Measurements from ENCODE around the gene DGCR8. TPM values are rescaled to one million over a fixed set of nuclear protein-coding genes. Genes with fewer than 3 reads are reported as not detected.

DGCR8 gene
- total and polyA plus RNA-seq, 5 donors from 2014 or later: 2.7 to 41.1 (median 5.1) TPM

- no peak for DNase-seq
- ATAC-seq (ENCODE audit: low read depth in 2 of 2): no peak
- H3K36me3 Mint-ChIP-seq: peaks cover 32% of the 10 kb centered on the region
- Histone ChIP-seq H3K4me3 (ENCODE audit: low read depth, low read length) (peak overlapping the region; percentile 14), H3K27ac (ENCODE audit: insufficient read depth, low read length, poor library complexity, severe bottlenecking) (peak overlapping the region; percentile 84), H3K9me3 (ENCODE audit: control insufficient read depth in 2 of 2, low read length in 2 of 2) (peaks cover 0 to 1% of the 10 kb centered on the region in 2 experiments), H3K36me3 (ENCODE audit: control insufficient read depth, insufficient read depth, low read length) (peaks cover 34% of the 10 kb centered on the region), H3K4me1 (ENCODE audit: control insufficient read depth, insufficient read depth, low read length, poor library complexity, severe bottlenecking) (peaks cover 36% of the 10 kb centered on the region), H3K27me3 (ENCODE audit: control insufficient read depth, insufficient read depth, low read length) (no peaks in the 10 kb centered on the region)
- H3K27ac Mint-ChIP-seq: peak overlapping the region in 2 of 3 donors; percentile 95 to 97
- no peaks in the 10 kb centered on the region for H3K27me3 Mint-ChIP-seq
- H3K4me3 Mint-ChIP-seq: peak overlapping the region in 2 of 4 donors; percentile 16 to 85
- H3K9me3 Mint-ChIP-seq: peaks cover 0 to 1% (median 0%) of the 10 kb centered on the region in 7 donors
- peaks cover 23 to 76% (median 45%) of the 10 kb centered on the region in 4 donors for H3K4me1 Mint-ChIP-seq
These were observed 19.2 kb downstream of the DGCR8 start for GRCh38 chr22:20099099-20099711.

DNA sequence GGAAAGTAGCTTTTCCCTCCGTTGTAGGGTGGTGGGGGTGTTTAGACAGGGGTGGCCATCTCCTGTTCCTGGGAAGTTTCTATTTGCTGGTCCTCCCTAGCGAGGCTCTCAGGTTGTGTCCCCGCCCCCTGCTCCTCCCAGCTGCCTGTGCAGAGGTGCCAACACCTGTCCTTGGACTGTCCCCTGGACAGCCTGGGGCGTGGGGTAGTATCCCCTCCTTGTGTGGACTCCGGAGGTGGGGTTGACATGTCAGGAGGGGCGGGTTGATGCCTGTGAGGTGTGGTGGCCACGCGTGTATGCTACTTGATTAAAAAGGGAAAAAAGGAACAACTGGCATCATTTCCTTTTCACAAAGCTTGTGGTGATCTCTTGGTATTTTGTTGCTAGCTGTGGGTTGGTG, 21.6 kb downstream of the DGCR8 start:
- Mint-ChIP-seq H3K27ac (peak overlapping the region in 2 of 3 donors; percentile 95 to 97), H3K4me1 (peaks cover 19 to 57% (median 32%) of the 10 kb centered on the region in 4 donors), H3K27me3 (no peaks in the 10 kb centered on the region), H3K9me3 (peaks cover 0 to 1% (median 0%) of the 10 kb centered on the region in 7 donors), H3K36me3 (peaks cover 17% of the 10 kb centered on the region), H3K4me3 (peak overlapping the region in 2 of 4 donors; percentile 50 to 51)
- no peak for ATAC-seq (ENCODE audit: low read depth in 2 of 2)
- no peaks in the 10 kb centered on the region for H3K9me3 ChIP-seq (ENCODE audit: control insufficient read depth in 2 of 2, low read length in 2 of 2)
- H3K27ac ChIP-seq (ENCODE audit: insufficient read depth, low read length, poor library complexity, severe bottlenecking): peak overlapping the region; percentile 84
- no peaks in the 10 kb centered on the region for H3K27me3 ChIP-seq (ENCODE audit: control insufficient read depth, insufficient read depth, low read length)
- H3K4me3 ChIP-seq (ENCODE audit: low read depth, low read length): no peak overlapping the region
- H3K36me3 ChIP-seq (ENCODE audit: control insufficient read depth, insufficient read depth, low read length): peaks cover 35% of the 10 kb centered on the region
- H3K4me1 ChIP-seq (ENCODE audit: control insufficient read depth, insufficient read depth, low read length, poor library complexity, severe bottlenecking): peaks cover 29% of the 10 kb centered on the region
- DNase-seq: no peak

GRCh38 chr22:20102203-20102780, 22.3 kb downstream of the DGCR8 start:
- Histone ChIP-seq H3K27ac (ENCODE audit: insufficient read depth, low read length, poor library complexity, severe bottlenecking) (no peak overlapping the region), H3K36me3 (ENCODE audit: control insufficient read depth, insufficient read depth, low read length) (peaks cover 35% of the 10 kb centered on the region), H3K4me3 (ENCODE audit: low read depth, low read length) (no peak overlapping the region), H3K9me3 (ENCODE audit: control insufficient read depth in 2 of 2, low read length in 2 of 2) (no peaks in the 10 kb centered on the region), H3K27me3 (ENCODE audit: control insufficient read depth, insufficient read depth, low read length) (no peaks in the 10 kb centered on the region), H3K4me1 (ENCODE audit: control insufficient read depth, insufficient read depth, low read length, poor library complexity, severe bottlenecking) (peaks cover 29% of the 10 kb centered on the region)
- DNase-seq: no peak
- Mint-ChIP-seq H3K27me3 (no peaks in the 10 kb centered on the region), H3K9me3 (no peaks in the 10 kb centered on the region), H3K4me1 (peaks cover 16 to 53% (median 28%) of the 10 kb centered on the region in 4 donors), H3K27ac (peak overlapping the region in 2 of 3 donors; percentile 95 to 97), H3K36me3 (peaks cover 13% of the 10 kb centered on the region), H3K4me3 (peak overlapping the region in 3 of 4 donors; percentile 38 to 54 (median 50))
- no peak for ATAC-seq (ENCODE audit: low read depth in 2 of 2)

DNA sequence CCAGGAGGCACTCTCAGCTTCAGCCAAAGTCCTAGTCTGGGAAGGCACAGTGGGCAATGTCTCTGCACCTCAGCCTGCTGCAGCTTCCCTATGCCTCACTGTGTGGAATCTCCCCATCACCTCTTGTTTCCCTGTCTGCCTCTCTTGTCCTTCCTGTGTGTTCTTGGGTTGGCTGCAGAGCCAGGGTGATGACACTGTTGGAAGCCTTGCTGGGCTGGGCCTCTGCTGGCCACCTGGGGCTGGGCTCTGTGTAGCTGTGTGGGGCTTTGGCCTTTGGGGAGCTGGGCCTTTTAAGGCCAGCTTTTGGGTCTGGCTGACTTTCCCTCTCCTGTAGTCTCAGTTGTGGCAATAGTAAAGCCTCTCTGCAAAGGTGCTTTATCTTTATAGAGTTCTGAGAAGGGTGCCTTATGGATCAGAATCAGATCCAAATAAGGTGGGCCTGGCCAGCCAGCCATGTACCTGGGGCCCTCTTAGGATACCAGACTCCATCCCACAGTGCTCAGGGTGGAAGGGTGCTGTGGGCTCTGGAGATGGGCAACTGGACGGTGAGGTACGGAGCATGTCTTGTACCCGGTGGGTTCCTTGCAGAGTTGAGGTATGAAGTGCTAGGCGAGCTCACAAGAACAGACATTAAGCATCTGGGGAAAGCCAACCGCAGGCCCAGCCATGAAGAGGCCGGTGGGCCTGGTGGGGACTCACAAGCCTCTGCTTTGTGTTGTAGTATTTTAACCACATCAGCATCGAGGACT, 25.6 kb downstream of the DGCR8 start:
- ATAC-seq (ENCODE audit: low read depth in 2 of 2): no peak
- H3K27ac Mint-ChIP-seq: peak overlapping the region in 1 of 3 donors; percentile 52

DNA sequence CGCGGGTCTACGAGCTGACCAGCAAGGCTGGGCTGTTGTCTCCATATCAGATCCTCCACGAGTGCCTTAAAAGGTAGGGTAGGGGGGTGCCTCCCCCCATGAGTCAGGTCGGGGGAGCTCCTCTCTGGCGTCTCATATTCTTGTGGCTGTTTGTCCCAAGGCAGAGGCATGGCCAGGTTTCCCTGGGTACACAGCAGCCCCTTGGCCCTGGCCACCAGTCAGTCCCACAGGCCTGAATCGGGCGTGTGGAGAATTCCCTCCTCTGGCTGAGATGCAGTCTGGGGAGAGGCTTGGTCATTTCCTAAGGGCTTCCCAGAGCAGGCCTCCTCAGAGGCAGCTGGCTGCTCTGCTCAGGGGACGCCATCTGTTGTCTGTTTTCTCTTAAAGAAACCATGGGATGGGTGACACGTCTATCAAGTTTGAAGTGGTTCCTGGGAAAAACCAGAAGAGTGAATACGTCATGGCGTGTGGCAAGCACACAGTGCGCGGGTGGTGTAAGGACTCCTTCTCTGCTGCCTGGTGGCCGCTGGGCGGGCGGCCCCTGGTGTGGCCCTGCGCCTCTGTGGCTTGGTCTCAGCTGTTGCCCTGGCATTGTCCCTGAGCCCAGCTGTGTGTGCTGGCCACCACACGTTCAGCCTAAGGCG, 26.3 kb downstream of the DGCR8 start:
- DNase-seq (no peak), ATAC-seq (ENCODE audit: low read depth in 2 of 2) (no peak)
- Mint-ChIP-seq H3K9me3 (no peaks in the 10 kb centered on the region), H3K27ac (no peak overlapping the region), H3K4me1 (peaks cover 0 to 26% (median 5%) of the 10 kb centered on the region in 4 donors), H3K36me3 (peaks cover 15% of the 10 kb centered on the region), H3K27me3 (no peaks in the 10 kb centered on the region), H3K4me3 (no peak overlapping the region)
- Histone ChIP-seq H3K27me3 (ENCODE audit: control insufficient read depth, insufficient read depth, low read length) (no peaks in the 10 kb centered on the region), H3K4me1 (ENCODE audit: control insufficient read depth, insufficient read depth, low read length, poor library complexity, severe bottlenecking) (peaks cover 3% of the 10 kb centered on the region), H3K27ac (ENCODE audit: insufficient read depth, low read length, poor library complexity, severe bottlenecking) (no peak overlapping the region), H3K9me3 (ENCODE audit: control insufficient read depth in 2 of 2, low read length in 2 of 2) (no peaks in the 10 kb centered on the region), H3K4me3 (ENCODE audit: low read depth, low read length) (no peak overlapping the region), H3K36me3 (ENCODE audit: control insufficient read depth, insufficient read depth, low read length) (peaks cover 51% of the 10 kb centered on the region)

More for the DNA sequence above, 25.6 kb downstream of the DGCR8 start:
- Histone ChIP-seq H3K4me3 (ENCODE audit: low read depth, low read length) (no peak overlapping the region), H3K27me3 (ENCODE audit: control insufficient read depth, insufficient read depth, low read length) (no peaks in the 10 kb centered on the region), H3K4me1 (ENCODE audit: control insufficient read depth, insufficient read depth, low read length, poor library complexity, severe bottlenecking) (peaks cover 10% of the 10 kb centered on the region), H3K27ac (ENCODE audit: insufficient read depth, low read length, poor library complexity, severe bottlenecking) (no peak overlapping the region), H3K9me3 (ENCODE audit: control insufficient read depth in 2 of 2, low read length in 2 of 2) (no peaks in the 10 kb centered on the region), H3K36me3 (ENCODE audit: control insufficient read depth, insufficient read depth, low read length) (peaks cover 51% of the 10 kb centered on the region)
- DNase-seq: no peak
- Mint-ChIP-seq H3K4me1 (peaks cover 0 to 26% (median 7%) of the 10 kb centered on the region in 4 donors), H3K36me3 (peaks cover 15% of the 10 kb centered on the region), H3K9me3 (no peaks in the 10 kb centered on the region), H3K4me3 (peak overlapping the region in 1 of 4 donors; percentile 15), H3K27me3 (no peaks in the 10 kb centered on the region)

GRCh38 chr22:20106849-20107237, 26.8 kb downstream of the DGCR8 start:
- H3K4me1 ChIP-seq (ENCODE audit: control insufficient read depth, insufficient read depth, low read length, poor library complexity, severe bottlenecking): peaks cover 3% of the 10 kb centered on the region
- H3K27ac ChIP-seq (ENCODE audit: insufficient read depth, low read length, poor library complexity, severe bottlenecking): no peak overlapping the region
- no peak overlapping the region for H3K27ac Mint-ChIP-seq
- ATAC-seq (ENCODE audit: low read depth in 2 of 2): no peak
- H3K36me3 ChIP-seq (ENCODE audit: control insufficient read depth, insufficient read depth, low read length): peaks cover 51% of the 10 kb centered on the region
- peaks cover 15% of the 10 kb centered on the region for H3K36me3 Mint-ChIP-seq
- no peak overlapping the region for H3K4me3 Mint-ChIP-seq
- peaks cover 0 to 24% (median 6%) of the 10 kb centered on the region in 4 donors for H3K4me1 Mint-ChIP-seq
- no peaks in the 10 kb centered on the region for H3K9me3 ChIP-seq (ENCODE audit: control insufficient read depth in 2 of 2, low read length in 2 of 2)
- H3K4me3 ChIP-seq (ENCODE audit: low read depth, low read length): no peak overlapping the region
- no peak for DNase-seq
- no peaks in the 10 kb centered on the region for H3K27me3 Mint-ChIP-seq
- no peaks in the 10 kb centered on the region for H3K27me3 ChIP-seq (ENCODE audit: control insufficient read depth, insufficient read depth, low read length)
- no peaks in the 10 kb centered on the region for H3K9me3 Mint-ChIP-seq

DNA sequence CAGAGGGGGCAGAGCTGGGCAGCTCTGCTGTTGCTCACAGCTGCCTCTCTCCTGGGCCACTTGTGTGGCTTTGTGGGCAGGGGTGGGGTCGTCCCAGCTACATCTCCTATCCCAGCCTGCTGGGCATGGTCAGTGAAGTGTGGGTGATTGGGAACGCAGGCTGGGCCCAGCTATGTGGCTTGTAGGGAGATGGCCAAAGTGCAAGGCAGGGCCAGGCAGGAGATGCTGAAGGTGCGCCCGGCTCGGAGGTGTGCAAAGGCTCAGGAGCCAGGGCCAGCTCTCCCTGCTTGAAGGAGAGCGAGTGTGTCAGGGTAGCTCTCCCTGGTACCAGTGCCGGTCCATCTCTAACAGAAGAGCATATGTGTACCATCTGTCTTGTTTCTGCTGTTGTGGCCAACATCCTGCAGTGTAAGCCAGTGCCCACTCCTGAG, 27.4 kb downstream of the DGCR8 start:
- Histone ChIP-seq H3K4me1 (ENCODE audit: control insufficient read depth, insufficient read depth, low read length, poor library complexity, severe bottlenecking) (peaks cover 8% of the 10 kb centered on the region), H3K9me3 (ENCODE audit: control insufficient read depth in 2 of 2, low read length in 2 of 2) (no peaks in the 10 kb centered on the region), H3K27ac (ENCODE audit: insufficient read depth, low read length, poor library complexity, severe bottlenecking) (no peak overlapping the region), H3K4me3 (ENCODE audit: low read depth, low read length) (no peak overlapping the region), H3K36me3 (ENCODE audit: control insufficient read depth, insufficient read depth, low read length) (peaks cover 51% of the 10 kb centered on the region), H3K27me3 (ENCODE audit: control insufficient read depth, insufficient read depth, low read length) (no peaks in the 10 kb centered on the region)
- H3K4me1 Mint-ChIP-seq: peaks cover 0 to 22% (median 9%) of the 10 kb centered on the region in 4 donors
- peaks cover 15% of the 10 kb centered on the region for H3K36me3 Mint-ChIP-seq
- ATAC-seq (ENCODE audit: low read depth in 2 of 2) (no peak), DNase-seq (no peak)
- H3K27ac Mint-ChIP-seq: peak overlapping the region in 1 of 3 donors; percentile 71
- H3K27me3 Mint-ChIP-seq: no peaks in the 10 kb centered on the region
- H3K4me3 Mint-ChIP-seq: no peak overlapping the region
- no peaks in the 10 kb centered on the region for H3K9me3 Mint-ChIP-seq
